NT2/D1 (cell line): ENCODE measurements around the gene DEPDC1.

ENCODE experiments used
- YY1 ChIP-seq: IDR thresholded peaks from 2 replicates; pipeline ENCODE4 v1.6.1; 2011; ENCODE audit not compliant: insufficient read length, insufficient read depth
- ZNF274 ChIP-seq: IDR thresholded peaks from 2 replicates; pipeline ENCODE4 v1.6.1; 2011; ENCODE audit warnings: mild to moderate bottlenecking, low read depth, low read length

DNA sequence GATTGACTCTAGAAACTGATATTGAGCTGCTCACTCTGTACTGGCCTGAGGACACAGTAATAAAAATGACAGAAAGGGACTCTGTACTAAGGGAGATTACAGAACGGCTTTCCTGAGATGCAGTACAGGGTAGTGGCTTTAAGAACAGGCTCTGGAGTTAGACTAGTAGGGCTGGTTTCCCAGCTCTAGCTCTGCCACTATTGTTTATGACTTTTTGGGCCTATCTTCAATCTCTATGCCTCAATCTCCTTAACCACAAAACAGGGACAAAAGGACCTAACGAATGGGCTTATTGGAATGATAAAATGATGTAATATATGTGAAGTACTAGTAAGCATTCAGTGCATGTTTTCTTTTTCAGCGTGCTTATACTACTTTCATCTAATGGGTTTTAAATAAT is 1.4 kb downstream of the DEPDC1 start:
- TF ChIP-seq ZNF274 (no peak), YY1 (no peak)
